Measurements from ENCODE around the gene TAS1R2.
"Not testable (repeated sequence)": the region's sequence is repeated elsewhere in the genome, so short reads cannot be mapped to it uniquely, and the experiment has no call there.

Gene TAS1R2

GRCh38 chr1:18868801-18869424 lies 9.5 kb upstream of the TAS1R2 start:
- DNase-seq (ENCODE audit: low read depth in 3 of 3) = no peak

GRCh38 chr1:18868354-18868753 lies 8.9 kb upstream of the TAS1R2 start:
- DNase-seq (ENCODE audit: low read depth in 3 of 3) = no peak

GRCh38 chr1:18866846-18867245 lies 7.4 kb upstream of the TAS1R2 start:
- DNase-seq (ENCODE audit: low read depth in 3 of 3) = no peak

- no peak for DNase-seq (ENCODE audit: low read depth in 3 of 3)
These were observed 6.9 kb upstream of the TAS1R2 start for GRCh38 chr1:18866314-18866713.

GRCh38 chr1:18865176-18865575 lies 5.7 kb upstream of the TAS1R2 start:
- no peak for DNase-seq (ENCODE audit: low read depth in 3 of 3)

GRCh38 chr1:18861590-18861989 lies 2.1 kb upstream of the TAS1R2 start:
- DNase-seq (ENCODE audit: low read depth in 3 of 3) = no peak

GRCh38 chr1:18861082-18861481 lies 1.6 kb upstream of the TAS1R2 start:
- DNase-seq (ENCODE audit: low read depth in 3 of 3) = no peak

- DNase-seq (ENCODE audit: low read depth in 3 of 3) = no peak
These were observed 1.3 kb downstream of the TAS1R2 start for GRCh38 chr1:18858070-18858688.

- DNase-seq (ENCODE audit: low read depth in 3 of 3) = no peak
These were observed 3.0 kb downstream of the TAS1R2 start for GRCh38 chr1:18856435-18856834.

- DNase-seq (ENCODE audit: low read depth in 3 of 3) = no peak
These were observed 3.9 kb downstream of the TAS1R2 start for GRCh38 chr1:18855573-18855972.

GRCh38 chr1:18854331-18855025 lies 5.0 kb downstream of the TAS1R2 start:
- no peak for DNase-seq (ENCODE audit: low read depth in 3 of 3)

GRCh38 chr1:18852501-18852900 lies 7.0 kb downstream of the TAS1R2 start:
- no peak for DNase-seq (ENCODE audit: low read depth in 3 of 3)

- DNase-seq (ENCODE audit: low read depth in 3 of 3) = no peak
These were observed 10.2 kb downstream of the TAS1R2 start for GRCh38 chr1:18849261-18849711.

- not testable (repeated sequence) for DNase-seq (ENCODE audit: low read depth in 3 of 3)
These were observed 11.7 kb downstream of the TAS1R2 start for GRCh38 chr1:18847723-18848122.

- no peak for DNase-seq (ENCODE audit: low read depth in 3 of 3)
These were observed 19.3 kb downstream of the TAS1R2 start for GRCh38 chr1:18840145-18840544.

GRCh38 chr1:18836654-18837053 lies 22.8 kb downstream of the TAS1R2 start:
- DNase-seq (ENCODE audit: low read depth in 3 of 3) = no peak

- not testable (repeated sequence) for DNase-seq (ENCODE audit: low read depth in 3 of 3)
These were observed 27.1 kb downstream of the TAS1R2 start for GRCh38 chr1:18832319-18832718.

- DNase-seq (ENCODE audit: low read depth in 3 of 3) = no peak
These were observed 27.8 kb downstream of the TAS1R2 start for GRCh38 chr1:18831656-18832055.

GRCh38 chr1:18830596-18830995 lies 28.9 kb downstream of the TAS1R2 start:
- DNase-seq (ENCODE audit: low read depth in 3 of 3) = no peak

GRCh38 chr1:18829671-18830070 lies 29.8 kb downstream of the TAS1R2 start:
- DNase-seq (ENCODE audit: low read depth in 3 of 3) = no peak

- DNase-seq (ENCODE audit: low read depth in 3 of 3) = no peak
These were observed 31.2 kb downstream of the TAS1R2 start for GRCh38 chr1:18828224-18828623.

GRCh38 chr1:18823438-18823837 lies 36.0 kb downstream of the TAS1R2 start:
- DNase-seq (ENCODE audit: low read depth in 3 of 3) = no peak
